Neural cell (in vitro differentiated cells): ENCODE data around the gene TFPT.

Experiments
- CTCF ChIP-seq: fragments of 450-650 bp; IDR thresholded peaks from 2 replicates; pipeline ENCODE4 v1.5.1; 2014; ENCODE audit warnings: antibody characterized with exemption, mild to moderate bottlenecking, moderate library complexity; ENCODE audit not compliant: poor library complexity, severe bottlenecking
- RAD21 ChIP-seq: fragments of 450-650 bp; conservative IDR thresholded peaks from 2 replicates; pipeline ENCODE4 v1.6.1; 2014; ENCODE audit warnings: antibody characterized with exemption, mild to moderate bottlenecking, moderate library complexity

- TF ChIP-seq CTCF: no peak
- no peak for TF ChIP-seq RAD21
Observed at GRCh38 chr19:54069470-54069869, 46.0 kb downstream of the TFPT start.
